NCI-H524 (cell line): ENCODE measurements around the gene ATP6V0C.
A peak's percentile ranks its signal among the peaks of the same experiment; 100 is the strongest.

ENCODE experiments used
- DNase-seq, 2 experiments: peaks; one replicate each; lab custom pipeline; 2025; lab: John Stamatoyannopoulos, UW

Gene ATP6V0C

GRCh38 chr16:2490190-2491105 is 23.3 kb upstream of the ATP6V0C start:
- peak; percentile 47 to 79 for DNase-seq

DNA sequence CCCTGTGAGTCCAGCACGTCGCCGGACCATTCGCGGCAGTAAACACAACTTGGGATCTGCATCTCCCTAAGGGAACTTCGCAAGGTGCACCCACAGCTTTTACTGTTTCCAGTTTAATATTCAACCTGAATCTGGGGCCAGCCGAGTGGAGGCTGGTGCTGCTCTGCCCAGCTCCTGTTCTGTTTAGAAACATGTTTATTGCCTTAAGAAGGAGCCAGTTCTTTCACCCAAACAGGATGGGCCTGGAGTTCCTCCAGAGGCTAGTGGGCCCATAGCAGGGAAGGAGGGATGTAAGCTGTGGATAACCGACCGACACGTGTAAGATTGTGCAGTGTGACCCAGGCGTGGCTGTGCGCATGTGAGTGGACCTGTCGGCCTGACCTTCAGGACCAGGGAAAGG is 21.5 kb upstream of the ATP6V0C start:
- DNase-seq, result no peak

- DNase-seq, result no peak
These were observed 20.1 kb upstream of the ATP6V0C start for GRCh38 chr16:2493605-2494004.

- no peak for DNase-seq
These were observed 19.1 kb upstream of the ATP6V0C start for GRCh38 chr16:2494616-2495015.

GRCh38 chr16:2495041-2495440 is 18.7 kb upstream of the ATP6V0C start:
- DNase-seq, result no peak

GRCh38 chr16:2496223-2497115 is 17.3 kb upstream of the ATP6V0C start:
- DNase-seq, result no peak

- DNase-seq, result no peak
These were observed 16.6 kb upstream of the ATP6V0C start for GRCh38 chr16:2497116-2497630.

- no peak for DNase-seq
These were observed 15.9 kb upstream of the ATP6V0C start for GRCh38 chr16:2497695-2498484.

DNA sequence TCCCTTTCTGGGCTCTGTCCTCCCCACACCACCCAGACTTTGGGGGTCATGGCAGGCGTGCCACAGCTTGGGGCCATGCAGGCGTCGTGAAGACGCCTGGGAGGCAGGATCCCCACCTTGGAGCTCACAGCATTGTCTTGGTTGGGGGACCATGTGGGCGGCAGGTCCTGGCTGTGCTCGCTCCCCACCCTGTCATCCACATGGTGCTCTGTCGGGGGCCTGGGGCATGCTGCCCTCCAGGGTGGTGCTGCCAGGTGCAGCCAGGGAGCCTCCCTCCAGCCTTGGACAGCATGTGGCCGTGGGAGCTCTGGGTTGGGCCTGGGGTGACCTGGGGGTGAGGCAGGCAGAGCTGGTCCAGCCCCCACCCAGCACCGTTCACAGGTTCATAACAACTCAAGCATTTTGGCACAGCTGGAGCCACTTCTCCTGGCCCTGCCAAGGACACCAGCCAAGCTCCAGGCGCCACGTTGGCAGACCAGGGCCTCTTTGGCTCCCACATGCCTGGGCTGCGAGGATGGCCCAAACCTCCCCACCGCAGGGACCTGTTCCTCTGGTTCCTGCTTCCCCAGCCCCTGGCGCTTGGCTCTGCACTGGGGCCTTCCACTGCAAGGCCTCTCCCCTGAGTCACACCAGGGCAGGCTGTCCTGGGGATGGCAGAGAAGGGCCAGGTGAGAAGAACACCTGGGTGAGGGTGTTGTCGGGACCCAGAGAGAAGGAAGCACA is 15.1 kb upstream of the ATP6V0C start:
- no peak for DNase-seq

GRCh38 chr16:2499454-2499853 is 14.3 kb upstream of the ATP6V0C start:
- no peak for DNase-seq

- no peak for DNase-seq
These were observed 13.8 kb upstream of the ATP6V0C start for GRCh38 chr16:2499890-2500429.

DNA sequence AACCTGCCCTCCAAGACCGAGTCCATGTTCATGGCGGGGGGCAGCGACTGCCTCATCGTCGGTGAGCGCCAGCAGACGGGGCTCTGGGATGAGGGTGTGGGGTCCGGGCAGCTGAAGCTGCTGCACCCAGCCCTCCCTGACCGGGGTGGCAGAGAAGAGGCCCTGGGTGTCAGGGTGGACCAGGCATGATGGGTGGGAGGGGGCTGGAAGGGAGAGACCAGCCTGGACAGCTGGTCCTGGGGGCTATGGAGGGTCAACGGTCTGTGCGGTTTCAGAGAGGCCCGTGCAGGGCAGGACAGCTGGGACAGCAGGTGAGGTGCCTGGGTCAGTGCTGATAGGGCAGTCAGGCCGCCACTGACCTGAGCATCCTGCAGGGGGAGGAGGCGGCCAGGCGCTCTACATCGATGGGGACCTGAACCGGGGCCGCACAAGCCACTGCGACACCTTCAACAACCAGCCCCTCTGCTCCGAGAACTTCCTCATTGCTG is 13.3 kb upstream of the ATP6V0C start:
- DNase-seq, result no peak

- DNase-seq, result peak; percentile 83 to 92
These were observed 12.6 kb upstream of the ATP6V0C start for GRCh38 chr16:2500918-2501750.

DNA sequence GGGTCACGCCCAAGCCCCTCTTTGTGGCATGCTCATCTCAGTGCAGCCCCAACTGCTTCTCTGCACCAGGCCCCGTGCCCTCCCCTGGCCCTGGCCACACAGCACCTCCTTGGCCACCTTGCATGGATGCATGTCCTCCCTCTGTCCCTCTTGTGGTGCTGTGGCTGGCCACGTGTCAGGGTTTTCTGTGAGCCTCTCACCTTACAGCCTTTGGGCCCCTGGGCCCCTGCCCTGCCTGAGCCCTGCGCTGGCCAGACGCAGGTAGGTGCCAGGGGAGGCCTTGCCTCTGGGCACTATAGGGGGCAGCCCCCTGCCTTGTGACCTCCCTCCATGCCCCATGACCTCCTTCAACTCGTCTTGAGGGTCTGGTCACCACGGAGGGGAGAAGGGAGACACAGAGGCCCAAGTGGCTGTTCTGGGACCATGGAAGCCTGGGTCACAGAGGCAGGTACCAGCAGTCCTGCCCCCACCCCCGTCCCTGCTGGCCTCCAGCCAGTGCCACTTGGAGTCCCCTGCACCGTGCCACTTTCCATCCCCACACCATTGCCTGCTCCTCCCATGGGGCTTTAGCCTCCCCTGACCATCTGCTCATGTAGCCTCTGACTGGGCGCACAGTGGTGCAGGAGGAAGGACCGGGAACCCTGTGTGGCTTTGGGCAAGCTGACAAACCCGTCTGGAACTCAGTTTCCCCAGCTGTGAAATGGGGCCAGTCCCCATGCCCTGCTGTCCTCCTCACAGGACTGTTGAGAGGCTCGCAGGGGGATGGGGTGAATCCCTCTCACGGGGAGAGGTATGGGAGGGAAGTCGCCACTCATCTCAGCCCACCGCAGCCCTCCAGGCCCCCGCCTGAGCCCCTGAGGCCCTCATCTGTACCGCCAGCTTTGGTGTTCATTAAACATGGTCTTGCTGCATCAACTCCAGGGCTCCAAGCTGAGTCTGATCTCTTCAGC is 11.5 kb upstream of the ATP6V0C start:
- peak; percentile 45 to 61 for DNase-seq

GRCh38 chr16:2505695-2506094 is 8.1 kb upstream of the ATP6V0C start:
- DNase-seq, result no peak

- DNase-seq, result no peak
These were observed 6.6 kb upstream of the ATP6V0C start for GRCh38 chr16:2507052-2507659.

DNA sequence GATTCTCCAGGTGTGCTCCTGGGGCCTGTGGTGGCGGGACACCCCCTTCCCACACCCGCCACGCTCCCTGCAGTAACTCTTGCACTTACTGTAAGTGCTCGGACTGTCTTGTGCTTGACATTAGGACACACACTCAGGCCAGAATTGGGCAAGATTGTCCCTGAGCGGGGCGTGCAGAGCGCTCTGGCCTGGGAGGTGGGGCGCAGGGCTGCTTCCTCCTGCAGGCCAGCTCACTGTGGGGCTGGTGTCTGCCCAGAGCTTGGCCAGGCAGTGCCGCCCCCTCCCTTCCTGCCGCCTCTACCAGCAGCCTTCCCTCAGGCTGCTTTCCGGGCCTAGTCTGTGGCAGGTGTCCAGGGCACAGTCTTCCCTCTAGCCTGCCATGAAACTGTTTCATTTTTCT is 6.1 kb upstream of the ATP6V0C start:
- no peak for DNase-seq

GRCh38 chr16:2508722-2509400 is 4.9 kb upstream of the ATP6V0C start:
- DNase-seq, result no peak
